Cerebellar cortex (tissue), 1 donor: Measurements from ENCODE around the gene MAN2A1.
"Not testable (repeated sequence)": the region's sequence is repeated elsewhere in the genome, so short reads cannot be mapped to it uniquely, and the experiment has no call there.

Experiments
- DNase-seq: peaks from one replicate; pipeline ENCODE4 v3.0.0-alpha.2; 2015; ENCODE audit warnings: low spot score

MAN2A1 gene

DNA sequence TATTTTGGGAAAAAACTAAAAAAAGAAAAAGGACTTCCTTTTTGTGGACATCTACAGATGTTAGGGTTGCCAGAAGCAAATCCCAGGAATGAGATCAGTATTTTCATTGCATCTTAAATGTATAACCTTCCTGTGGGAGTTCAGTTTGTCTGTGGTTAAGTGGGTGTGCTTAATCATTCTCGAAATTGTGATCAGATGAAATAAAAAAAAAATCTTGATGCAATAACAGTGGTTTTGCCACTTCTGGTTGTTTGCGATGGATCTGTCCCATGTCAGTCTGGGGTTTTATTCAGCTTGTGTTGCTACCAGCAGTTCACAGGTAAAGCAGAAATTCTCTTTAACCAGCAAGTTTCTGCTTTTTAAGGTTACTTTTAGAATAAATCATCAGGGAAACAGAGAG, 179.0 kb downstream of the MAN2A1 start:
- no peak for DNase-seq

DNA sequence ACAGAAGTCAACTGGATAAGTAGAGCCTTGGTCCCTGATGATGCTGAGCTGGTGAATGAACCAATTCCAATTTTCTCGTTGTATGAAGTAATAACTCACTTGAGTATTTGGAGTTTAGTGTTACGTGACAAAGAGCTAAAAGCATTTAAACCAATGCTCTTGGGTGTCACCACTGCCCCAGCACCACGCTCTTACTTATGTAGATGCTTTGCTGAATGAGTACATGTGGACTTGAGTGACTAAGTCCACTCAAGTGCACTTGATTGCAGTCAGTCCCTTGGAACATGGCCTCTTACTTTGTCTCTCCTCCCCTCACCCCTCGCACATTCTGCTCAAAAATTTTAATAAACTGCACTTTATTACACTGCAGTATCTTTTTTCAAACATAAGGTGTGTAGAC, 184.0 kb downstream of the MAN2A1 start:
- no peak for DNase-seq

DNA sequence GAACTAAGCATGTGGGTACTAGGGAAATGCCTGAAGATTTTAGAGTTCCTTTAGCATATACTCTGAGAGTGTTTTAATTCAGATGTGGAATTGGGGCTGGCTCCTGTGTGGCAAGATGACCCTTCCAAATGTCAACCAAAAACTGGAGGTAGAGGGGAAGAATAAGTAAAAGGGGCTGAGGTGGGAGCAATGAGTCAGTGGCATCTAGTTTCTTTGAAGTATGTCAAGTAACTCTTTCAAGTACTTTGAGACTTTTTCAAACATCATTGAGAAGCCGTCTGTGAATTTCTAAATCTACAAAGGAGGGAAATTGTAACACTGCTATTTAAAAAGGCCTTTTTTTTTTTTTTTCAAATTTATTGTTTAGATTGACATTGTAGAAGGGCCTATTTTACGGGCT, 184.4 kb downstream of the MAN2A1 start:
- DNase-seq = no peak

DNA sequence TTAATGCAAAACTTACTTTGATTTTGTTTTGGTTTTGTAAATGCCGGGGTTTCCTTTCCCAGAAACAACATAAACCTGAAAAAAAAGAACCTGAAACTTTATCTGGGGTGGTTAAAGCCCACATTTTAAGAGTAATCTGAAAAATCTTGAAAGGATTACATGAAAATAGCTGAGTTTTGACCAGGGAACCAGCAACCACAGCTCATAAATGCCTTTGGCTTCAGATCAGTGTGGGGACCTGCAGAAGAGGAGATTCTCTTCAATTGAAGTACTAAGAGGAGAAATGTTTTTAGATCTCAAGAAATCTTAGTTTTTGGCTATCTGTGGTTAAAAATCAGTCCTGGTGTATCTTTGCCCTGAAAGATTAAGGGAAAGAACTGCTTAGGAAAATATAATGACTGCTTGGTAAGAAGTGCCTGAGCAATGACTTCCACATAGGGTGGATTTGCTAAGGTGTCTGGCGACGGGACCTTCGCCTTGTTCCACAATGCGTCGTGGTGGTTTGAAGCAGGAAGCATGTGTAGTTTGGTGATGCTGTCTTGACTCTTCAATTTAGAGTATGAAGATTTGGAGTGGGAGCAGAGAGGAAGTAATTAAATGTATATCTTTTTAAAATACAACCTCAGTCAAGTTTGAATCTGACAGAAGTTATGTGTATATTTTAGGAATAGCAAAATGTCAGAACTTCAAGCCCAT, 186.5 kb downstream of the MAN2A1 start:
- no peak for DNase-seq

DNA sequence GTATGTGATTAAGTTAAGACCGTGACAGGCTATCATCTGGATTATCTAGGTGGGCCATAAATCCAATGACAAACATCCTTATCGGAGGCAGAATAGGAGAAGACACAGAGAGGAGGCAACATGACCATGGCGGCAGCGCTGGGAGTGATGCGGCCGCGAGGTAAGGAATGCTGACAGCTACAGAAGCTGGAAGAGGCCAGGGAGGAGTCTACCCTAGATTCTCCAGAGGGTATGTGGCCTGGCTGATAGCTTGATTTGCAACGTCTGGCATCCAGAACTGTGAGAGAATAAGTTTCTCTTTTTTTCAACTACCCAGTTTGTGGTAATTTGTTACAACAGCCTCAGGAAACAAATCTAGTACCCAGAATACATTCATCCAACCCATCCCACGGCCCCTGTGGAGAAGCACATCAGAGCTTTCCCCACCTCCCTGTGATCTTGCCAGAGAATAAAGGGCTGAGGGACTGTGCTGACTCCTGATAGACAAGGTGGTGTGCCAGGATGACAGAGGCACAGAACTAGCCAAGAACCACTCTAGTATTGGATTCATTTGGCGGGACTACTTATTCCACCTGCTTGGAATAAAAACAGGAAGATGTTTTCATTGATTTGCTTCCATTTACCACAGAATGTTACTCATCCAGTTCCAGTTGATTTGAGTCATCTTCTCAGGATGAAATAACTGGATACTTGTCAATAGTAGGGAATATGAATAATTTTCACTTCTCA, 187.4 kb downstream of the MAN2A1 start:
- DNase-seq = no peak

DNA sequence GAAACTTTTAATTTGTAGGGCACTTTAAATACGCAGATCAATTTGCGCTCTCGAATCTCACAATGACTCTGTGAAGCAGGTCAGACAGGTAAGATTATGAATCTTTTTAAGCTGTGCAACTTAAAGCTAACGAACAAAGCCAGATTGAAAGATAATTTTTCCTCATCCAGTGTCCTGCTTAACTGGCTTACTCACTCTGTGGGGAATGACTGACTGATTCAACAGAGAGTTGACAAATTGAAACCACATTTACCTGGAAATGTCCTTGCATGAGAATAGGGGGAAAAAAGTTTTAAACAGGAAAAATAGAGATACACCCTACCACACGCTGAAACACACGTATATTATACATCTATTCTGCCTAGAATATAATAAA, 187.9 kb downstream of the MAN2A1 start:
- no peak for DNase-seq

DNA sequence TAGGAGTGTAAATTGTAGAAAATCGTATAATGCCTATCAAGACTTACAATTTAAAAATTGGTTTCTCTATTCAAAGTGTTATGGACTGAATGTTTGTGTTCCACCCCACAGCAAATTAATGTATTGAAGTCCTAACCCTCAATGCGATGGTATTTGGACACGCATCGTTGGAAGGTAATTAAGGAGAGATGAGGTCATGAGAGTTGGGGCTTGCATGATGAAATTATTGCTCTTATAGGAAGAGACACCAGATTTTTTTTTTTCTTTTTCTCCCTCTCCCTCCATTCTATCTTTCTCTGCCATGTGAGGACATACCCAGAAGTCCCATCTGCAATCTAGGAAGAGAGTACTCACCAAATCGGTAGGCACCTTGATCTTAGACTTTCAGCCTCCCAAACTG, 189.2 kb downstream of the MAN2A1 start:
- DNase-seq = no peak

DNA sequence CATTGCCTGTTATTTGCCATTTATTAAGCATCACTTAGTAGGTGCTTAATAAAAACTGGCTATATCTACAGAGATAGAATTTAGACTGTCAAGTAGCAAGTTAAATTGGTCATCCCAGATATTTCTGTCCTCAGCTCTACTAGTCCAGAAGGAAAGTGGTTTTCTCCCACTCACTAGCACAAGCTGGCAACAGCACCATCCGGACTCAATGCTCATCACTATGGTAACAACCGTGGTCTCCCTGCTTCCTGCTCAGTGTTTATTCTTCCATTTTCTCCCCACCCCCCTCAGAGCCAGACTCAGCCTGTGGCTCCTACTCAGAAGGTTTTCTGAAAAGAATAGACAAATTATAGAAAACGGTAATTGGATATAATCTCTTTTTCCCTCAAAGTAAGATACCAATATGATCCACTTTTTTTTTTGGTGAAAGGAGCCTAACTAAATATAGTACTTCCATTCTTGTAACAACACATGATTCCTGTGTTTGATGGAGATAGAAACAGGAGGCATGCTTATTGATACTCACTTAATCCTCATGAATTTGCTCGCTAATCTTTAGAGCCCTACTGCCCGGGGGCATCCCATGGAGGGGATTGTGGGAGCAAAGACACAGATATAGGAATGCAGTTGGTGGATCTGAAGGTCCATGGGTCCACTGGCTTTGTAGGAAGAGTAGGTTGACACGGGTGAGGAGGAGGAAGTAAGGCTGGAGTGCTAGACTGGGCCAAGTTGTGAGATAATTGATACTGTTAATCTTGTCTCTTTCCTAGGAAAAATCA, 191.4 kb downstream of the MAN2A1 start:
- no peak for DNase-seq

DNA sequence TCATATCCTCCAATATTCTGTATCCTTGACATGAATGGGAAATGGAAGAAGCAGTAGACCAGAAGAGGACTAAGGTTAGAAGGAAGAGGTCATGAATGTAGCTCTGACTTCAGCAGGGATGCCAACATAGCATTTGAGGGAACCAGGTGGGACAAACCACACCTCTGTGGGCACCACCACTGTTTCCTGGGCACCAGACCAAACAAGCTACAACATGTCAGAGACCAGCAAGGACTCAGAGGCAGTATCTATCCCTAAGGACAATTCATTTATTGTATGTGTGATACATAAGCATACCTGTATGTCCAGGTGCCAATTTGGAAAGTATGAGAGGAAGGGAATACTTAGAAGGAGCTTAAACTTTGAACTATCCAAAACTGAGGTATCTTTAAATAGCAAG, 192.8 kb downstream of the MAN2A1 start:
- DNase-seq = no peak

DNA sequence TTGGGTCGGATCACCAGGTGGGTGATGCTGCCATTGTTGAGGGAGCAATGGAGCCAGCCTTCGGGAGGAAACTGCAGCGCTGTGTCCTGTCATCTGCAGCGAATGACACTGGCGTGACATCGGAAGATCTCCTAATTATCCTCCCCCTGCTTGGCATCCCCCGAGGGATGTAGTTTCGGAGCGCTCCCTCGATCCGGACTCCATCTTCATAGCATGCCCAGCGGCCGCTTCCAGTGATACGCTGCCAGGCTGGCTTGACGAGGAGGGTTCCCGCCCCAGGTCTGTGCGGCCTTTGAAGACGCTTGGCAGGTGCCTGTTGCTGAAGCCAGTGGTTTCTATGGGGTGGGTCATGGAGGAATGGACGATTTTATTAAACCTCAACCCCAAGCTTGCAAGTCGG, 194.9 kb downstream of the MAN2A1 start:
- no peak for DNase-seq

DNA sequence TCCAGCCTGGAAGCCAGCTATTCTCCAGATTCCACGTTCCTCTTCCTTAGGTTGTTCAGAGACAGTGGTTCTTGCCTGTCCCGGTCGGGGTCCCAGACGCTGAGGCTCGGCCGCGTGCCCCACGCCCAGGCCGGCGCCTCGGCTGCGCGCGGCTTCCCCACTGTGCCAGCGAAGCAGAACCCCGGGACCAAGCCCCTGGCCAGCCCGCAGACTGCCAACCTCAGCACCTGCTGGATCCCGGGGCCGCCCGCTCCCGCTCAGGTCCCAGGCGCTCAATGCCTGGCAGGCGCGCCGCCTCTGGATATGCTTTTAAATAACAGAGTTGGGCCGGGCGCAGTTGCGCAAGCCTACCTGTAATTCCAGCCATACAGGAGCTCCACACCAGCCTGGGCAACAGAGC, 195.5 kb downstream of the MAN2A1 start:
- no peak for DNase-seq

DNA sequence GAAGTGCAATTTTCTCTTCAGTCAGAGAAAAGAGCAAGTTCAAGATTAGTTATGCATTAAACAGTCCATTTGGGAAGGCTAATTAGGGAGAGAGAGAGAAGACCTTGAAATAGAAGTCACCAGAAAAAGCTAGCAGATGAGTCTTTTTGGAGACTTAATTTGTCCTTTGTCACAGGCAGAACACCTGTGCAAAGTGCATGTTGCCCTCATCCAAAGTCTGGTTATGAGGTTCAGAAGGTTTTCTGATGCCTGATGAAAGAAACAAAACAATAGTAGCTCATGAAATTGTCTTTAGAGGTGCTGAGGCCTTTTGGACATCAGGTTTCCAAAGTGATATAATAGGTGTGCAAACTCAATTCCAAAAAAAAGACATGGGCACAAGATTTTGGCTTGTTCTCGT, 199.3 kb downstream of the MAN2A1 start:
- no peak for DNase-seq

DNA sequence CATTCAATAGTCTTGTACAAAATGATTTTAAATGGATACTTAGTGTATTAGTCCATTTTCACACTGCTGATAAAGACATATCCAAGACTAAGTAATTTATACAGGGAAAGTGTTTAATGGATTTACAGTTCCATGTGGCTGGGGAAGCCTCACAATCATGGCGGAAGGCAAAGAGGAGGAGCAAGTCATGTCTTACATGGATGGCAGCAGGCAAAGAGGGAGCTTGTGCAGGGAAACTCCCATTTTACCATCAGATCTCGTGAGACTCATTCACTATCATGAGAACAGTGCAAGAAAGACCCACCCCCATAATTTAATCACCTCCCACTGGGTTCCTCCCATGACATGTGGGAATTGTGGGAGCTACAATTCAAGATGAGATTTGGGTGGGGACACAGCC, 203.5 kb downstream of the MAN2A1 start:
- not testable (repeated sequence) for DNase-seq

DNA sequence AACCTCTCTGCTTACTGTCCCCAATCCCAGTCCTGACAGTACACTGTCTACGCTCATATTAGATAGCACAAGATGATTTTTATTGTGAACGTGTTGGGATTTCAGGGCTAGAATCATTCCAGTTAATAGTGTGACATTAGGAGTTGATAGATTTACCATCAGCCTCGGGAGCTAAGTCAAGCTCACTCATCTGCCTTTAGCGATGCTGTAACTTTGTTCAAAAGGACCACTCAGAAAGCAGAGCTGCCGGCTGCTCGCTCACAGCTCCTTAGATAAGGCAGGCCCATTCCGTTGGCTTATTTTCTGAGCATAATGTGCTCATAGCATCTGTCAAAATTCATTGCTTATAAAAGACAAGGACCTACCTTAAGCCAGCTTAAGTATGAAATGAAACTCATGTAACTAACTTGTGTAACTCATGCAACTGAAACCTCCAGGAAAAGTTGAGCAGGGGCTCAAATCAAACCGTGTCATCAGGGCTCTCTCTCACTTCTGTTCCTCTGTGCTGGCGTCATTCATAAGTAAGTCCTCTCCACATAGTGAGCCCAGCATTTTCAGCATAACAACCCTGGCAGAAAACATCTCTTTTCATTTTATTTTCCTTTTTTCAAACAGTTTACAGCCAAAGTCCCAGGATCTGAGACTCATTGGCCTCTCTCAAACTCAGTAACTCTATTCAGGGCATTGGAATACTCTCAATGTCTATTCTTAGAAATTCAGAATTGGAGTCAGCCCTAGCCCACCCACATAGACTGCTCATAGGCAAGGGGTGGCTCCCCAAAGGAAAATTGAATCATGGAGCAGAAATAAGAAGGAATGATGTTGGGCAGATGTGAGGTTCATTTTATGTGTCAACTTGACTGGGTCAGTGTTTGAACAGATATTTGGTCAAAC, 208.8 kb downstream of the MAN2A1 start:
- no peak for DNase-seq

DNA sequence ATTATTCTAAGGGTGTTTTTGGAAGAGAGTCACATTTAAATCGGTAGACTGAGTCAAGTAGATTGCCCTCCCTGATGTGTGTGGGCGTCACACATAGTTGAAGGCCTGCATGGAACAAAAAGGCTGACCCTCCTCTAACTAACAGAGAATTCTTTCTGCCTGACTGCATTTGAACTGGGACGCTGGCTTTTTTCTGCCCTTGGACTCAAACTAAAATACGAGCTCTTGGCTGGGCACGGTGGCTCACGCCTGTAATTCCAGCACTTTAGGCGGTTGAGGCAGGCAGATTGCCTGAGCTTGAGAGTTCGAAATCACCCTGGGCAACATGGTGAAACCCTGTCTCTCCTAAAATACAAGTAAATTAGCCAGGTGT, 209.4 kb downstream of the MAN2A1 start:
- DNase-seq = no peak

DNA sequence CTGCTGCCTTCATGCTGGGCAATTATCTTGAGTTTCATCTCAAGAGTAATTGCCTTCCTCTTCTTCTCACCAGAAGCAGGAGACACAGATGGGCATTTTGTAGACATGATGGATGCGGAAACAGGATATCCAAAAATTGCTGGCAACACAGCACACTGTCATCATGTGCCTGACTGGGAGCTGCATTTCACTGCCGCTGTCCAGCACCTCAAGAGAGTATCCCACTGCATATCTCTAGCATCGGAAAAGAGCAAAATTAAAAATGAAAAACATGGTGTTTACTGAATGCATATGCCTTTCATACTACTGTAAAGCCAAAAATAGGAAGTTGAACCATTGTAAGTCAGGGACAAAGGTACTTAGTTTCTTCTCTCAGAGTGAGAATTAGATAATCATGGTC, 210.7 kb downstream of the MAN2A1 start:
- DNase-seq = no peak

DNA sequence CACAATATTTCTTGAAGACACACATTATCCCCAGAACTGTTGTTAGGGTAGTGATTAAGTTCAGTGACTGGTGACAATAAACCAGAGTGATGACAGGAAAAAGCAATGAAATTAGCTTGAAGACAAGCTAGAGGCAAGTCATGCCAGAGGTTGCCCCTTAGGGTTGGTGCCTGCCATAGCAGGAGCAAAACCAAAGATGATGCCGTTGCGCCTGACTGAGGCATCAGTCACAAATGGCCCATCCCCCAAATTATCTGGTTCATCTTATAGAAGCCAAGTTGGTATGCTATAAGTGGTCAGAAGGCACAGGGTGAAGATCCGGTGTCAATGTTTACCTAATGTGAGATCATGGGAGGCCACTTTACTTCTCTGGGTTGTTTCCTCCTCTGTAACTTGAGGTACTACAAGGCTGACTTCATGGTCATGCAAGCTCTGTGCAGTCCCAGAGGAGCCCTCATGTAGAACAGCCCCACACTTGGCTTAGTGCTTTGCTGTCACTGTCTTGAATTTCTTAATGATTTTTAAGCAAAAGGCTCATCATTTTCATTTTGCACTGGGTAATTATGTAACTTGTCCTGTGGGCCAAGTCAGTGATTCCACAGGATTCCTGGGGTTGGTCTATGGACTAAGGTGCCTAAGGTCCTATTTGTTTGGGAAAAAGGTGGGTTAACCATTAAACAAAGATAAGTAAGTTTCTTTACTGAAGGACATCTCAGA, 211.3 kb downstream of the MAN2A1 start:
- DNase-seq = no peak

DNA sequence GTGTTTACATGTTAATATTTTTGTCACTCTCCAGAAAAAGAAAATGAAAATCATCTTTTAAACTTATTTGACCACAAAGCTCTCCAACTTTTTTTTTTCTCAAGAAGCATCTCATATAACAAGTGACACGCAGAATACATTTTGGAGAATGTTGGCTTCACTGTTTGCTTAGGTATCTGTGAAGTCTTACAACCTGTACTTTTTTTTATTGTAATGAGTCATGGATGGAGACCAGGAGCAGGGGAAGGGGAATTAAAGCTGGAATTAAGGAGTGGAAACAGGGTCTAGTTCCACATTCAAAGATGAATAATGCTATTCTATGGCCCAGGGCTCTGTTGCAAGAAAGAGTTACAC, 211.9 kb downstream of the MAN2A1 start:
- DNase-seq = no peak

DNA sequence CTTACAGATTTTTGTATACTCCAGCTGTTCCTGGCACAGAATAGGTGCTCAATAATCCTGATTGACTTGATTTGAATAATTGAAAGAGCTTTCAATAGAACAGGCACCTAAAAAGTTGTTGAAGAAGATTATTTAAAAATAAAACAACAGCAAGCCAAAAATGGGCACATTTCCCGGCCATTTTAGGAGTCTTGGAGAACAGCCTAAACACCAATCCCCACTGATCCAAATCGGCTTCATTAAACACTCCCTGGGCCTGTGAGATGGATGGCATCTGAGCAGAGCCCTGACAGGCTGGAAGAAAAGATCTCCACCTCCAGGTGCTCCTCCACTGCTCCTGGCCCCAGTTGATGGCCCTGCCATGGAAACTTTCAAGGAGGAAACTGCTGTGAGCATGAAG, 213.3 kb downstream of the MAN2A1 start:
- no peak for DNase-seq

DNA sequence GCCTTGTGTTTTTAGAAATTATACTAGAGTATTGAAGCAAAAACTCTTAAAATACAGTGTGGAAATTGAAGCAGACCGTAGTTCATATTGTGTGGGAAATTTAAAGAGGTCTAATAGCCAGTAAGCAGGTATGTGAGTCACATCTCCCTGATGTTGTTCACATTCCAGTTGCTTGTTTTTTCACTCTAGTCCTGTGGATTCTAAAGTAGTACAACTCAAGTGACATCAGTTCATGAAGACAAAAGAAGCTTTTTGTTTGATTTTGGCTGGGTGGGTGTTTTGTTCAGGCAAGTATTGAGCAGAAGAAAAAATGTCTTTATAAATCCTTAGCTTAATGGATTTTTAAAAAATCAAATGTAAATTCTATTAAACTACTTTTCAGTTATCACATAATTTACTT, 216.2 kb downstream of the MAN2A1 start:
- no peak for DNase-seq

DNA sequence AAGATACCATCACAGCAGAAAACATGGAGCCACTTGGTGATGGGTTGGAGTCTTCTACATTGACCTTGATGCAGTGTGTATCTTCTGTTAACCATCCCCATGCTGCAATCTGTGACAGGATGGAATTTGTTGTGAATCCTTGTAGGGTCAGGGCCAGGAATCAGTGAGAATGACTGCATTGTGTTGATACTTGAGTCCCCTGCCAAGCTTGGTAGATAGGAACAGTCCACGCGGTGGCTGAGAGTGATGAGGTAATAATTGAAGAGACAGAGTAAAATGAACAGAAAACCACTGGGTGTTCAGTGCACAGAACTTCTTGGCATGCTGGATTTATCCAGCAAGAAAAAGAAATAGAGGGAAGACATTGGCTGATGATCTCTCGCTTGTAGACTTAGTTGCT, 217.5 kb downstream of the MAN2A1 start:
- DNase-seq = no peak

DNA sequence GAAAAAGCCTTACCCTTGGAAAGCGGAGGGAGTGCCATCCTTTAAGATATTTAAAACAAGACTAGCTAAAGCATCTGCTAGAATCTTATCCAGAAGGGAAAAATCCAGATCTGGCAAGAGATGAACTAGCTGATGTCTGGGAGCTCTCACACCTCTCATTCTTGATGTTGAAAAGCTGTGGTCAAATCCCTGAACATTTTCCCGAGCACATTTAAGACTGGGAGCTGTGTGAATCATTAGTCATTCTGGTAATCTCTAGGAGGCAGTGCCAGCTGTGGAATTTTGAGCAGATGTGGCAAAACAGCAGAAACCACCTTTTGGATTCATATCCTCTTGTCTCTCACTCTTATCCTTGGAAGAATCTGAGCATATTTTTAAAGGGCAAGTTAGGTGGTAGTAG, 218.0 kb downstream of the MAN2A1 start:
- DNase-seq = no peak
